NCI-H2029 treated with DMSO at 0.1 percent for 48 hours (cell line): ENCODE results near the gene FASTKD1.
"Not testable (repeated sequence)": the region's sequence is repeated elsewhere in the genome, so short reads cannot be mapped to it uniquely, and the experiment has no call there.

ENCODE experiments used
- DNase-seq: peaks from one replicate; lab custom pipeline; 2025; lab: John Stamatoyannopoulos, UW

Gene FASTKD1

GRCh38 chr2:169570752-169571151 is 2.9 kb downstream of the FASTKD1 start:
- not testable (repeated sequence) for DNase-seq

GRCh38 chr2:169569948-169570347 is 3.7 kb downstream of the FASTKD1 start:
- no peak for DNase-seq

GRCh38 chr2:169565686-169566085 is 8.0 kb downstream of the FASTKD1 start:
- no peak for DNase-seq

- no peak for DNase-seq
Measured at GRCh38 chr2:169562519-169562918, 11.1 kb downstream of the FASTKD1 start.

- DNase-seq = not testable (repeated sequence)
Measured at GRCh38 chr2:169562084-169562483, 11.6 kb downstream of the FASTKD1 start.

- DNase-seq = no peak
Measured at GRCh38 chr2:169561364-169561763, 12.3 kb downstream of the FASTKD1 start.

GRCh38 chr2:169546756-169547155 is 26.9 kb downstream of the FASTKD1 start:
- no peak for DNase-seq

- DNase-seq = no peak
Measured at GRCh38 chr2:169542433-169542832, 31.2 kb downstream of the FASTKD1 start.

GRCh38 chr2:169540146-169540545 is 33.5 kb downstream of the FASTKD1 start:
- DNase-seq = peak; percentile 32

GRCh38 chr2:169539460-169539859 is 34.2 kb downstream of the FASTKD1 start:
- DNase-seq = not testable (repeated sequence)

- peak; percentile 28 for DNase-seq
Measured at GRCh38 chr2:169528271-169528701, 45.4 kb downstream of the FASTKD1 start.

- no peak for DNase-seq
Measured at GRCh38 chr2:169526451-169526850, 47.2 kb downstream of the FASTKD1 start.

GRCh38 chr2:169525434-169525833 is 48.2 kb downstream of the FASTKD1 start:
- DNase-seq = no peak

GRCh38 chr2:169523681-169524080 is 50.0 kb downstream of the FASTKD1 start:
- no peak for DNase-seq

GRCh38 chr2:169520896-169521295 is 52.8 kb downstream of the FASTKD1 start:
- no peak for DNase-seq

- DNase-seq = not testable (repeated sequence)
Measured at GRCh38 chr2:169516488-169516995, 57.1 kb downstream of the FASTKD1 start.

- DNase-seq = not testable (repeated sequence)
Measured at GRCh38 chr2:169514758-169515157, 58.9 kb downstream of the FASTKD1 start.

- no peak for DNase-seq
Measured at GRCh38 chr2:169513926-169514325, 59.7 kb downstream of the FASTKD1 start.

- no peak for DNase-seq
Measured at GRCh38 chr2:169513094-169513493, 60.6 kb downstream of the FASTKD1 start.

GRCh38 chr2:169512525-169512924 is 61.1 kb downstream of the FASTKD1 start:
- DNase-seq = peak; percentile 32

- DNase-seq = no peak
Measured at GRCh38 chr2:169511818-169512217, 61.8 kb downstream of the FASTKD1 start.

- DNase-seq = peak; percentile 22
Measured at GRCh38 chr2:169510496-169510895, 63.2 kb downstream of the FASTKD1 start.

- DNase-seq = no peak
Measured at GRCh38 chr2:169509955-169510354, 63.7 kb downstream of the FASTKD1 start.

GRCh38 chr2:169509298-169509885 is 64.3 kb downstream of the FASTKD1 start, which contains the start of gene KLHL41:
Gene KLHL41, plus strand, starts transcription at chr2:169509702. Its CDS starts 77 bp downstream, at chr2:169509779.
- peak; percentile 23 for DNase-seq
